GM21576 (cell line): ENCODE measurements around the gene TAF3.

Source experiments
- ATAC-seq: cut with Tn5 transposase; IDR thresholded peaks from one replicate; pipeline ENCODE4 v1.9.1; 2021; ENCODE audit warnings: mild to moderate bottlenecking, moderate library complexity; ENCODE audit not compliant: unreplicated experiment

The TAF3 gene

GRCh38 chr10:7932301-7933036 is 114.2 kb downstream of the TAF3 start:
- no peak for ATAC-seq

DNA sequence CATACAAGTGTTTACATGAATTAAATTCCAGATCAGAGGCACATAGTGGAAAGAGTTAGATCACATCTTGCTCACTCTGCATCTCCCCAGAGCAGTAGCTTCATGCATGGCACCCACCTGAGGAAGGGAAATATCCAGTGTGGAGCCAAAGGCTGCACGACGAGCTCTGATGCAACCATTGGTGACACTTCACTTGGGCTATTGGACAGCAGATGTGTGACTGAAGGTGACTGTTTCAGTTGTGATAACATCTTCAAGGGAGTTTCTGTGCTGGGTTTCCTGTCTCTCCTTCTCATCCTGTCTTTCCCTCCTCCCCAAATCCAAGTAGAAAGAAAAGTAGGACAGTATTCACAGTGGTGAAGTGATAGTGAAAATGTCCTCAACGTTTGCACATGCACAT is 115.0 kb downstream of the TAF3 start:
- no peak for ATAC-seq

GRCh38 chr10:7933757-7934156 is 115.5 kb downstream of the TAF3 start:
- no peak for ATAC-seq

DNA sequence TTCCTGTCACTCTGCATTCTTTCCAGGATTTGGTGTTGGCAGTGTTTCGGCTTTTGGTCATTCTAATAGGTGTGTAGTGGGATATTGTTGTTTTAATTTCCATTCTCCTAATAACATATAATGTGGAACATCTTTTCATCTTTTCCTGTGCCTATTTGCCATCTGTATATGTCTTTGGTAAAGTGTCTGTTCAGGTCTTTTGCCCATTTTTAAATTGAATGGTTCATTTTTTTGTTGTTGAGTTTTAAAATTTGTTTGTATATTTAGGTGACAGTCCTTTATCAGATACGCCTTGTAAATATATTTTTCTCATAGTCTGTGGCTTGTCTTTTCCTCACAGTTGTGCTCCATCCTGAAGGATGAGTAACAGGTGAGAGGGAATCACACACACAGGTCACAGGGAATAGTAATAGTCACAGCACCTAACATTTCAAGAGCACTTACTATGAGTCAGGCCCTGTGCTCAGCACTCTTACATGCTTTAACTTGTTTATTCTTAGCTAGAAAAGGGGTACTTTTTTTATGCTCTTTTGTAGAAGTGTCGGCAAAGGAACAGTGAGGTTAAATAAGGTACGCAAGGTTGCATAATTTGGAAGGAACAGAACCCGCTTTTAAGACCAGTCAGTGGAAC is 119.1 kb downstream of the TAF3 start:
- no peak for ATAC-seq

DNA sequence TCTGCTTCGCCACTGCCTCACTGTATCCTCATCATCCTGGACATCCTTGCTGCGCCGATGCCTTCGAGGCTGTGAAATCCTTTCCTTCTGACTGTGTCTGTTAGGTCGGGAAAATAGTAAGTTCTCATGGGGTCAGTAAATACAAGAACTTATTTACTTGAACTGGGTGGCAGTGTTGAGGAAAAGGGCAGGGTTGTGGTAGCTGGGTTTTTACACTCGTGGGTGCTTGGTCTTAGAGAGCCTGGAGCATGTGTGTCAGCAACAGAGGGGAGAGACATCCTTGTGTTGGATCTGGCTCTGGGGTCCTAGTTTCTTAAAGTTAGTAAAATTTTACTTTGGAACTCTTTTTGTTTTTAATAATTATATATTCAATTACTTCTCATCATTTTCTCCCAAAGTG is 123.3 kb downstream of the TAF3 start:
- ATAC-seq, result no peak

DNA sequence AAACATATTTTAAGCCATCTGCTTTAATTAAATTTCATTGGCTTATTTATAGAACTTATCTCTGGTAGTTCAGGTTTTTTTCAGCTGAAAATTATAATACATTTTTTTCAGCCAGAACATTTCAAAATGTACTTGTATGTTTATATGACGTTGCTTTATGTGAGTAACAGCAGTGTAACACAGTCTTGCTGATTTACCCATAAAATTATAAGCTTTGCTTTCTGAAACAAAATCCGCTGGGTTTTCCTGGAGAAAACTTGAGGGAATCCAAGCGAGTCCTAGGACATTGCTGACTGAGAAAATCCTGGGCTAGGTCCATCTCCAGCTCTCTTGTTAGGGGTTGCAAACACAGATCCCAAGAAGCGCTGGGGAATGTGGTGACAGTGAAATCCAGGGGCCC is 124.0 kb downstream of the TAF3 start:
- ATAC-seq, result no peak

GRCh38 chr10:7942859-7943258 is 124.6 kb downstream of the TAF3 start:
- no peak for ATAC-seq

GRCh38 chr10:7944215-7944480 is 125.8 kb downstream of the TAF3 start:
- no peak for ATAC-seq

- ATAC-seq, result no peak
Observed at GRCh38 chr10:7944537-7944936, 126.2 kb downstream of the TAF3 start.

- ATAC-seq, result no peak
Observed at GRCh38 chr10:7945034-7945433, 126.7 kb downstream of the TAF3 start.

- no peak for ATAC-seq
Observed at GRCh38 chr10:7945469-7946187, 127.3 kb downstream of the TAF3 start.

- no peak for ATAC-seq
Observed at GRCh38 chr10:7948371-7949000, 130.2 kb downstream of the TAF3 start.

DNA sequence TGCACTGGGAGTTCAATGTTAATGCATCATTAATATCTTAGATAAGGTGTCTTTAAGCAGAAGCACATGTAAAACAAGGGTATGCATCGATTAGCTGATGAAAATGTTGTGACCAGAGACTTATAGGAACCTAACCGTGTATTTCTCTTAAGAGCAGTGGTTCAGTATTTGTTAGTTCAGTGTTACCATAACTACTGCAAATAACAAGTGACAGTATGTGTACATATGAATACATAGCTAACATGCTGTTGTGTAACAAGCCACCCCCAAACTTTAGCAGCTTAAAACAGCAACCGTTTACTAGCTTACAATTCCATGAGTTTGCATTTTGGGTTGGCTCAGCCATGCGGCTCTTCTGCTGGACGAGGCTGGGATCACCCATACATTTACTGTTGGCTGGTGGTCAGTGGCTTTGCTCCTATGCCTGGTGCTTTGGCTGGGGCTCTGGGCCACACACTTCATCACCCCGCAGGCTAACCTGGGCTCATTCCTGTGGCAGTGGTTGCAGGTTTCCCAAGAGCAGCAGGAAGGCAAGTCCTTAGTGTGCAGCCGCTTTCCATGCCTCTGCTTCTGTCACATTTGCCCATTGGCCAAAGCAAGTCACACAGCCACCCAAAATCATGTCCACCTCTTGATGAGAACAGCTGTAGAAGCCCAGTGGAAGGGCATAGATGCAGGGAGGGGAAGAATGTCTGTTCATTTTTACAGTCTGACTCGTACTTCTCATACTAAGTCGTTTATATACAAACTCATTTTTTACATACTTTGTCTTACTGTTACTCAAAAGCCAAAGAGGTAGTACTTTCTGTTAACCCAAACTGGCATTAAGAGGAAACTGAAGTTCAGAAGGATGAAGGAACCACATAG is 132.9 kb downstream of the TAF3 start:
- ATAC-seq, result no peak

GRCh38 chr10:7952266-7952665 is 134.0 kb downstream of the TAF3 start:
- no peak for ATAC-seq

GRCh38 chr10:7953447-7953846 is 135.1 kb downstream of the TAF3 start:
- ATAC-seq, result no peak

GRCh38 chr10:7955446-7955845 is 137.1 kb downstream of the TAF3 start:
- ATAC-seq, result no peak

GRCh38 chr10:7956508-7956907 is 138.2 kb downstream of the TAF3 start:
- peak; percentile 92 for ATAC-seq

DNA sequence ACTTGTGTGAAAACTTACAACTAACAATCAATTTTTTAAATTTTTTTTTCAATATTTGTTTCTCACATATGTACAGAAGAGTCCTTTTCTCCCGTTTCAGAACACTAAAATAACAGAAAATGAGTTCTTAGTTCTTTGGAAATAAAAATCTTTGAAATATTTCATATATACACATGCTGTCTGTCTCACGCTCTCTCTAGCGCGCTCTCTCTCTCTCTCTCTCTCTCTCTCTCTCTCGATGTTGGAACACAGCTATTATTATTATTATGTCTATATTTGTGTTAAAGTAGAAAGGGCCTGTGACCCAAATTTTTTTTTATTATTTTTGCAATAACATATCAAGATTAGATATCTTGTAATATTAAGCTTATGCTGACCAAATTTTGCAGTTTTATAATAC is 139.3 kb downstream of the TAF3 start:
- no peak for ATAC-seq

DNA sequence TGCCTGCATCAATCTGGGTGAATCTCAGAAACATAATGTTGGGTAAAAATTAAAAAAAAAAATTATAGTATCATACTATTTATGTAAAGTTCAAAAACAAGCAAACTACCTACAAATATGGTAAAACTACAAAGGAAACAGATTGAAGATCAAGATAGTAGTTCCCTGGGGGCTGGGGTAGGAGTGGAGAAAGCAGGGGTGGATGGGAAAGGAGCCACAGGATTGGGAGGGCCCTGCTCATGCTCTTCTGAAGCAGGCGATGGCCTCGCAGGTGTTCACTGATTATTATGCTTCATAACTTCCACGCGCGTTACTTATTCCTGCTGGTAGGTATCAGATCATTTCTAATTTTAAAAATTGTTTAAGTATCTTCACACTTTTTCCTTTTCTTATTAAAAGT is 140.1 kb downstream of the TAF3 start:
- no peak for ATAC-seq

DNA sequence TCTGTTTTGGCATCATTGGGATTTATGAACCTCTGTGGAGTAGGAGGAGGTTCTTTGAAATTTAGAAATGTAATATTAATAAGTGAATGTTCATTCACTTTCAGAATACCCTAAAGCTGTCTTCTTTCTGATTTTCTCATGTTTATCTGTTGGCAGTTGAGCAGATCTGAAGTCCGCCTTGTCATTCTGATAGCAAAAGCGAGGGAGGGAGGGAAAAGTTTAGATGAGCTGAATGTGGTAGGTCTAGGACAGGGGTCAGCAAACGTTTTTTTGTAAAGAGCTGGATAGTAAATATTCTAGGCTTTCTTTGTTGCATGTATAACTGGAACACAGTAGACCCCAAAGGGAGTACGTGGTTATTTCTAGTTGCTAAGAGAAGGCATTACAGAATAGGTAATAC is 141.8 kb downstream of the TAF3 start:
- ATAC-seq, result no peak

DNA sequence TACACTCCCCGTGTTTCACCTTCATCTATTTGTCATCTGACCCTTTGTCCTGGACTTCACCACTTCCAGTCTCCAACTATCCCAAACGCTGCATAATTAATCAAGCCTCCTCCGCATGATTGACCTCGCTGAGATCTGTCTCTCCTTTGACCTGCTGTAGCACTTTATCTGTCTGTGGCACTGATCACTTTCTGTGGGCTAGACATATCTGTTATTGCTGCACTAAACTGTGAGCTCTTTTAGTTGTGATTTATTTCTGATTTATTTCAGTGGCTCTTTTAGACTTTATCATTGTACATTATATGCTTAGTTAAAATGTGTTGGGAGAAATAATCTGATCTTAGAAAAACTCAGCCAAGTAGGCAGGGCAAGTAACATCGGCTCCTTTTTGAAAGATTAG is 144.3 kb downstream of the TAF3 start:
- no peak for ATAC-seq
